AG10803 (cell line): ENCODE data around the gene PPP2R2C.

Experiments
- DNase-seq: peaks from one replicate; pipeline ENCODE4 v3.0.0; 2010; ENCODE audit warnings: low read depth
- H3K4me3 ChIP-seq: 2 replicates; pipeline ENCODE4 v1.5.1; 2011; ENCODE audit warnings: mild to moderate bottlenecking, low read length, control low read depth
- CTCF ChIP-seq: conservative IDR thresholded peaks from 2 replicates; pipeline ENCODE4 v1.5.1; 2011; ENCODE audit warnings: mild to moderate bottlenecking, low read length, control low read depth, inconsistent platforms

PPP2R2C gene

GRCh38 chr4:6500481-6501140 lies 28.2 kb upstream of the PPP2R2C start:
- TF ChIP-seq CTCF, result no peak
- no peak overlapping the region for H3K4me3 ChIP-seq
- DNase-seq, result no peak

GRCh38 chr4:6499238-6499600 lies 26.8 kb upstream of the PPP2R2C start:
- TF ChIP-seq CTCF, result no peak
- H3K4me3 ChIP-seq, result no peak overlapping the region
- DNase-seq, result no peak

- TF ChIP-seq CTCF, result no peak
- no peak for DNase-seq
- no peak overlapping the region for H3K4me3 ChIP-seq
Measured at GRCh38 chr4:6498511-6499237, 26.3 kb upstream of the PPP2R2C start.

- H3K4me3 ChIP-seq, result no peak overlapping the region
- no peak for DNase-seq
- no peak for TF ChIP-seq CTCF
Measured at GRCh38 chr4:6497796-6498195, 25.4 kb upstream of the PPP2R2C start.

GRCh38 chr4:6495736-6496135 lies 23.3 kb upstream of the PPP2R2C start:
- TF ChIP-seq CTCF, result no peak
- DNase-seq, result no peak
- H3K4me3 ChIP-seq, result no peak overlapping the region

GRCh38 chr4:6495296-6495590 lies 22.8 kb upstream of the PPP2R2C start:
- no peak for DNase-seq
- no peak overlapping the region for H3K4me3 ChIP-seq
- no peak for TF ChIP-seq CTCF
